Naive B cell (primary cell): ENCODE results near the gene MBD3L2. TPM values are rescaled to one million over a fixed set of nuclear protein-coding genes. Genes with fewer than 3 reads are reported as not detected.
"Not testable (repeated sequence)": the region's sequence is repeated elsewhere in the genome, so short reads cannot be mapped to it uniquely, and the experiment has no call there.

Source experiments
- ATAC-seq, 2 donors: fragments of 150-1000 bp; cut with Tn5 transposase; 2 replicates each; pipeline ENCODE4 v1.10.0; 2021; ENCODE audit warnings: low read depth in 2 of 2, mild to moderate bottlenecking in 2 of 2, moderate library complexity in 2 of 2
- DNase-seq: peaks from one replicate; pipeline ENCODE4 v3.0.0; 2022
- H3K27ac Mint-ChIP-seq, 6 donors: one replicate each; pipeline ENCODE4 v1.8.0; 2020 to 2022; ENCODE audit warnings: mild to moderate bottlenecking in 6 of 6, mixed read lengths in 6 of 6, moderate library complexity in 5 of 6, inconsistent platforms in 2 of 6
- H3K27me3 Mint-ChIP-seq, 3 donors: one replicate each; pipeline ENCODE4 v1.8.0; 2021 to 2022; ENCODE audit warnings: mixed read lengths in 3 of 3, mild to moderate bottlenecking in 1 of 3
- H3K36me3 Mint-ChIP-seq, 2 donors: one replicate each; pipeline ENCODE4 v1.8.0; 2020 to 2022; ENCODE audit warnings: mixed read lengths in 2 of 2, inconsistent platforms in 1 of 2, mild to moderate bottlenecking in 1 of 2
- H3K4me1 Mint-ChIP-seq, 3 donors: one replicate each; pipeline ENCODE4 v1.8.0; 2020 to 2022; ENCODE audit warnings: mixed read lengths in 3 of 3, inconsistent platforms in 1 of 3, mild to moderate bottlenecking in 1 of 3, moderate library complexity in 1 of 3
- H3K4me3 Mint-ChIP-seq, 8 donors: one replicate each; pipeline ENCODE4 v1.8.0; 2020 to 2022; ENCODE audit warnings: mild to moderate bottlenecking in 8 of 8, mixed read lengths in 8 of 8, moderate library complexity in 8 of 8, inconsistent platforms in 2 of 8
- H3K9me3 Mint-ChIP-seq, 7 donors: one replicate each; pipeline ENCODE4 v1.8.0; 2020 to 2022; ENCODE audit warnings: mixed read lengths in 7 of 7, mild to moderate bottlenecking in 5 of 7, inconsistent platforms in 2 of 7, moderate library complexity in 1 of 7
- polyA plus RNA-seq, 6 donors: library from polyadenylated mRNA; unstranded; fragments of 300-500 nt; fragmentation: Illumina TruSeq; gene quantifications; one replicate each; pipeline ENCODE4 v1.2.3, GENCODE V29; 2021; ENCODE audit warnings: low read depth in 6 of 6

MBD3L2 gene
- not detected for polyA plus RNA-seq

GRCh38 chr19:7049021-7049420 lies at the start of gene MBD3L2:
Gene MBD3L2 (plus strand): TSS chr19:7049321. CDS start chr19:7049374, 53 bp downstream.
- not testable (repeated sequence) for H3K4me3 Mint-ChIP-seq, H3K9me3 Mint-ChIP-seq, H3K27ac Mint-ChIP-seq, H3K36me3 Mint-ChIP-seq, H3K4me1 Mint-ChIP-seq, ATAC-seq, DNase-seq, H3K27me3 Mint-ChIP-seq

GRCh38 chr19:6999933-7000332 lies 49.2 kb upstream of the MBD3L2 start:
- Mint-ChIP-seq H3K9me3 (peaks cover 0 to 8% (median 3%) of the 10 kb centered on the region in 7 donors), H3K4me3 (no peak overlapping the region), H3K27me3 (peaks cover 13 to 22% (median 14%) of the 10 kb centered on the region in 3 donors), H3K4me1 (peaks cover 7 to 11% (median 10%) of the 10 kb centered on the region in 3 donors), H3K36me3 (no peaks in the 10 kb centered on the region), H3K27ac (no peak overlapping the region)
- ATAC-seq (no peak), DNase-seq (no peak)

GRCh38 chr19:7000333-7000732 lies 48.8 kb upstream of the MBD3L2 start:
- peaks cover 13 to 22% (median 14%) of the 10 kb centered on the region in 3 donors for H3K27me3 Mint-ChIP-seq
- ATAC-seq (no peak), DNase-seq (no peak)
- H3K27ac Mint-ChIP-seq = no peak overlapping the region
- peaks cover 0 to 4% (median 2%) of the 10 kb centered on the region in 7 donors for H3K9me3 Mint-ChIP-seq
- peaks cover 7 to 8% (median 7%) of the 10 kb centered on the region in 3 donors for H3K4me1 Mint-ChIP-seq
- no peaks in the 10 kb centered on the region for H3K36me3 Mint-ChIP-seq
- no peak overlapping the region for H3K4me3 Mint-ChIP-seq

- peaks cover 0 to 2% (median 0%) of the 10 kb centered on the region in 7 donors for H3K9me3 Mint-ChIP-seq
- H3K27me3 Mint-ChIP-seq = peaks cover 13 to 22% (median 14%) of the 10 kb centered on the region in 3 donors
- peaks cover 5 to 8% (median 7%) of the 10 kb centered on the region in 3 donors for H3K4me1 Mint-ChIP-seq
- ATAC-seq (no peak), DNase-seq (no peak)
- H3K4me3 Mint-ChIP-seq = no peak overlapping the region
- H3K36me3 Mint-ChIP-seq = no peaks in the 10 kb centered on the region
- H3K27ac Mint-ChIP-seq = no peak overlapping the region
Observed at GRCh38 chr19:7000816-7001215, 48.3 kb upstream of the MBD3L2 start.

DNA sequence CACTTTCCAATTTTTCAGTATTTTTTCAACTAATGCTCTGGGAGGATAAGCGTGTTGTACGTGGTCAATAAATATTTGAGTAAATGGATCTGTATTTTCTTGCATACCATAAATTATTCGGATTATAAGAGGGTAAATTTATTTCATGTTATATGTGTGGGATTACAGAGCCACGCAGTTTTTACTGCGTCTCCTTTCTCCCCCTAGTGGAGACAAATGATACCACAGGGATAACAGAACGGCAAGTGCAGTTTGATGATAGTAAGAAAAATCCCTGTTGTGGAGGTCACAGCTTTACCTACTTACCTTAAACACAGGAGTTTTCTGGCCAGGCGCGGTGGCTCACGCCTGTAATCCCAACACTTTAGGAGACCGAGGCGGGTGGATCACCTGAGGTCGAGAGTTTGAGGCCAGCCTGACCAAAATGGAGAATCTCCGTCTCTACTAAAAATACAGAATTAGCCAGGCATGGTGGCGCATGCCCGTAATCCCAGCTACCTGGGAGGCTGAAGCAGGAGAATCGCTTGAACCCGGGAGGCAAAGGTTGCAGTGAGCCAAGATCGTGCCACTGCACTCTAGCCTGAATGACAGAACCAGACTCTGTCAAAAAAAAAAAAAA lies 44.7 kb upstream of the MBD3L2 start:
- no peak for DNase-seq
- ATAC-seq = no peak
- H3K27ac Mint-ChIP-seq = no peak overlapping the region
- H3K27me3 Mint-ChIP-seq = peaks cover 13 to 14% (median 14%) of the 10 kb centered on the region in 3 donors
- peaks cover 5 to 14% (median 6%) of the 10 kb centered on the region in 3 donors for H3K4me1 Mint-ChIP-seq
- H3K4me3 Mint-ChIP-seq = no peak overlapping the region
- no peaks in the 10 kb centered on the region for H3K36me3 Mint-ChIP-seq
- H3K9me3 Mint-ChIP-seq = no peaks in the 10 kb centered on the region

- DNase-seq = no peak
- no peaks in the 10 kb centered on the region for H3K9me3 Mint-ChIP-seq
- ATAC-seq = no peak
- H3K4me3 Mint-ChIP-seq = no peak overlapping the region
- no peak overlapping the region for H3K27ac Mint-ChIP-seq
- peaks cover under 1 to 15% (median 5%) of the 10 kb centered on the region in 3 donors for H3K27me3 Mint-ChIP-seq
- no peaks in the 10 kb centered on the region for H3K36me3 Mint-ChIP-seq
- peaks cover 0 to 15% (median 6%) of the 10 kb centered on the region in 3 donors for H3K4me1 Mint-ChIP-seq
Observed at GRCh38 chr19:7006135-7006704, 42.9 kb upstream of the MBD3L2 start.

DNA sequence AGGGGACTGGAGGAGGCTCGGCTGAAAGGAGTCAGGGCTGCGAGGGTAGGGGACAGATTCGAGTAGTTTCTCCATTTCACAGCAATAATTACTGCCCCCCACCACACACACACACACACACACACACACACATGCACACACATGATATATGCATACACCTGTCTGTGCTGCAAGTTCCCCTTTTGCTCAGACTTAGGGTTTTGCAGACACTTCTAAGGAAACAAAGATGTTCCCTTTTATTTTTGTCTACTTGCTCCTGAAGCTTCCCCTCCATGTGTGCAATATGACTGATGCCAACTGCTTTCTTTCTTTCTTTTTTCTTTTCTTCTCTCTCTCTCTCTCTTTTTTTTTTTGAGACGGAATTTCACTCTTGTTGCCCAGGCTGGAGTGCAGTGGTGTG lies 41.3 kb upstream of the MBD3L2 start:
- H3K36me3 Mint-ChIP-seq = no peaks in the 10 kb centered on the region

DNA sequence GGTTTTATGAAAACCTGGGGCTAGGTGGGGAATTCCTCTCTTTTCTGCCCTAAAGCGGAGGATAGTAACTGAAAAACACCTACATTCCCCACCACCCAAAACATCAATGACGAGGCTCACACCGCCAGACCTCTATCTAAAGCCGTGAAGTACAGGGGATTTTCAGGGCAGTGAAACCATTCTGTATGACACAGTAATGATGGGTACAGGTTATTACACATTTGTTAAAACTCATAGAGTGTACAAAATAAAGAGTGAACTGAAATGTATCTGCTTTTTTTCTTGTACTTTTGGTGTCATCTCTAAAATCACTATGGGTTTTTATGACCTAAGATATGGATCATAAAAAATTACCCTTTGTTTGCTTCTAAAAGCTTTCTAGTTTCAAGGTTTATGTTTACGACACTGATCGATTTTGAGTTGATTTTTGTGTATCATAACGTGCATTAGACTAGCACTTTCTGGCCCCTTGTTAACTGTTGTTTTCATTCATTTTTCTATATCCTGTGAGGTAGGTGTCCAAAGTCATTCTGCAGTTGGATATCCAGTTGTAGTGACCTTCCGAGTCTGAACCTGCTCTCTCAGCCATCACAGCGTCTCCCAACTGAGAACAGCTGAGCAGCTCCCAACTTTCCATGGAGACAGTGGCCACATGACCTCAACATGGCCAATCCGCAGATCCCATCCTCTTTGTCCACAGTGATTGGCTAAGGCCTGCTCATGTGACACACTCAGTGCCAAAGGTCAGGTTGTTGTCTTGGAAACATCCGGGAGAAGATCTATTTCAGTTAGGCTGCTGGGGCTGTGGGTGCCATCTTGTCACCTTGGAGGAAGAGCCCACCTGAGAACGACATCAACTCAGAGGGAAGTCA lies 38.2 kb upstream of the MBD3L2 start:
- Mint-ChIP-seq H3K9me3 (no peaks in the 10 kb centered on the region), H3K27ac (no peak overlapping the region), H3K4me3 (no peak overlapping the region), H3K36me3 (no peaks in the 10 kb centered on the region), H3K4me1 (peaks cover 0 to 17% (median 11%) of the 10 kb centered on the region in 3 donors), H3K27me3 (peaks cover 0 to 18% (median 0%) of the 10 kb centered on the region in 3 donors)
- ATAC-seq (no peak), DNase-seq (no peak)

More for the DNA sequence above, 41.3 kb upstream of the MBD3L2 start:
- peak; percentile 32 to 37 for ATAC-seq
- peaks cover 0 to 12% (median 5%) of the 10 kb centered on the region in 3 donors for H3K27me3 Mint-ChIP-seq
- DNase-seq = peak; percentile 5
- H3K9me3 Mint-ChIP-seq = no peaks in the 10 kb centered on the region
- H3K4me1 Mint-ChIP-seq = peaks cover 0 to 15% (median 6%) of the 10 kb centered on the region in 3 donors
- H3K27ac Mint-ChIP-seq = peak overlapping the region in 1 of 6 donors; percentile 24
- no peak overlapping the region for H3K4me3 Mint-ChIP-seq

DNA sequence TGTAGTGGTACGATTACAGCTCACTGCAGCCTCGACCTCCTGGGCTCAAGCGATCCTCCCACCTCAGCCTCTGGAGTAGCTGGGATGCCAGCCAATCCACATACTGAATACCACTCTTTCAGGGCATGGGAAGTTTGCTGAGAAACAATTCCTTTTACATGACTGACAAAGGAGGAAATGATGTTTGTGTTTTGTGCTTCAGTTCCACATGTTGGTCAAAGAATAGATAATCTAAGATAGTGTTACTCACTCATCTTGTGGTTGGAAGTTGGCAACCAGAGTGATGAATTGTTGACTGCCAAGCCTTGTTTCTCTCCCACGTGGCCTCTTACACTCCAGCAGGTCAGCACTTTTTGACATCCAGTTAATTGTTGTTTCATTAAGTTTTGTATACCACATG lies 35.4 kb upstream of the MBD3L2 start:
- ATAC-seq (peak in 1 of 2 donors; percentile 56), DNase-seq (no peak)
- Mint-ChIP-seq H3K4me1 (peaks cover 0 to 11% (median 5%) of the 10 kb centered on the region in 3 donors), H3K27ac (peak overlapping the region in 3 of 6 donors; percentile 8 to 66 (median 20)), H3K9me3 (no peaks in the 10 kb centered on the region), H3K36me3 (no peaks in the 10 kb centered on the region), H3K27me3 (peaks cover 0 to 18% (median 5%) of the 10 kb centered on the region in 3 donors), H3K4me3 (no peak overlapping the region)

- Mint-ChIP-seq H3K4me3 (no peak overlapping the region), H3K36me3 (no peaks in the 10 kb centered on the region), H3K27me3 (peaks cover 0 to 6% (median 5%) of the 10 kb centered on the region in 3 donors), H3K27ac (no peak overlapping the region), H3K9me3 (no peaks in the 10 kb centered on the region), H3K4me1 (peaks cover 0 to 2% (median under 1%) of the 10 kb centered on the region in 3 donors)
- ATAC-seq = no peak
- DNase-seq = no peak
Observed at GRCh38 chr19:7018828-7019227, 30.3 kb upstream of the MBD3L2 start.

GRCh38 chr19:7021331-7021730 lies 27.8 kb upstream of the MBD3L2 start, which contains the start of gene MBD3L2B:
Gene MBD3L2B (minus strand): TSS chr19:7021431. CDS start chr19:7021397, 34 bp downstream.
- not testable (repeated sequence) for DNase-seq, H3K9me3 Mint-ChIP-seq, H3K27me3 Mint-ChIP-seq, H3K36me3 Mint-ChIP-seq, H3K27ac Mint-ChIP-seq, ATAC-seq, H3K4me1 Mint-ChIP-seq, H3K4me3 Mint-ChIP-seq

DNA sequence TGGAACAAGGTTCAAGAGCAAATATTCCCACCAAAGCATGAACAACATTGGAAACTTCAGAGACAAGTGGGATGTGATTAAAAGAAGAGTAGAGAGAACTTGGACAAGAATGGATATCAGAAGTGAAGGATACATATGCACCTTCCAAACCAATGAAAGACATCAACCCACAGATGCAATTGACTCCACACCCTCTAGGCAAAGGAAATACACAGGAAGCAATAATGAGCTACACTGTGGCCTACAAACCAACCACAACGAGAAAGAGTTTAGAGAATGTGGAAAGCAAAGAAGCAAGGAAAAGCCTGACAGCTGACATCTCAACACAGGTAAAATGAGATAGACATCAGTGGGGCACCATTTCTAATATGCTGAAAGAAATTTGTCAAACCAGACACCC lies 20.3 kb upstream of the MBD3L2 start:
- H3K27ac Mint-ChIP-seq, ATAC-seq, H3K4me3 Mint-ChIP-seq, H3K4me1 Mint-ChIP-seq, DNase-seq, H3K27me3 Mint-ChIP-seq, H3K36me3 Mint-ChIP-seq, H3K9me3 Mint-ChIP-seq: not testable (repeated sequence)

GRCh38 chr19:7030278-7030677 lies 18.8 kb upstream of the MBD3L2 start, which contains the start of gene MBD3L5:
Gene MBD3L5 (plus strand): TSS chr19:7030578. CDS start chr19:7030612, 34 bp downstream.
- ATAC-seq, H3K9me3 Mint-ChIP-seq, H3K27me3 Mint-ChIP-seq, H3K27ac Mint-ChIP-seq, H3K36me3 Mint-ChIP-seq, H3K4me1 Mint-ChIP-seq, DNase-seq, H3K4me3 Mint-ChIP-seq: not testable (repeated sequence)
